Measurements from ENCODE around the gene COL18A1. TPM values are rescaled to one million over a fixed set of nuclear protein-coding genes. Genes with fewer than 3 reads are reported as not detected.

The COL18A1 gene
- total RNA-seq = 10.4 and 20.3 TPM in 2 replicates

GRCh38 chr21:45404730-45405270, at the start of gene COL18A1:
COL18A1 (plus strand) TSS chr21:45405165; CDS start chr21:45405231, 66 bp downstream.

GRCh38 chr21:45542242-45542666, 137.3 kb downstream of the COL18A1 start, which contains the start of gene SLC19A1:
SLC19A1 (minus strand) TSS chr21:45542440; CDS start chr21:45537959, 4,481 bp downstream.

Small RNA genes within 50 kb of the gene (small RNA-seq; reads per million reads assigned to genes)
- not detected for gene MIR6815
- gene MTCO1P3 = not detected

Other genes with a start within 250 kb of the COL18A1 start
- 53.4 and 59.6 TPM in 2 replicates for gene POFUT2, start 117.3 kb upstream of the COL18A1 start, total RNA-seq
- gene SLC19A1, start 137.3 kb downstream of the COL18A1 start, total RNA-seq = 3.6 and 4.7 TPM in 2 replicates
- gene PCBP3, start 238.6 kb downstream of the COL18A1 start, total RNA-seq = 8.1 and 16.7 TPM in 2 replicates